Transverse colon (tissue), 4 donors: Measurements from ENCODE around the gene MAPRE2. TPM values are rescaled to one million over a fixed set of nuclear protein-coding genes. Genes with fewer than 3 reads are reported as not detected.

Experiments used
- DNase-seq: peaks from one replicate; pipeline ENCODE4 v3.0.0-alpha.2; 2019
- H3K27ac ChIP-seq, 4 donors: fragments of 200-600 bp; sonication (generic); 2 replicates each; pipeline ENCODE4 v1.5.1; 2016 to 2018; ENCODE audit warnings: inconsistent platforms in 4 of 4
- H3K27me3 ChIP-seq: fragments of 200-600 bp; sonication (generic); 2 replicates; pipeline ENCODE4 v1.5.1; 2017; ENCODE audit warnings: inconsistent platforms
- H3K36me3 ChIP-seq, 4 donors: fragments of 200-600 bp; sonication (generic); 2 replicates each; pipeline ENCODE4 v1.5.1; 2017 to 2019; ENCODE audit warnings: inconsistent platforms in 4 of 4
- H3K4me1 ChIP-seq, 4 donors: fragments of 200-600 bp; sonication (generic); 2 replicates each; pipeline ENCODE4 v1.5.1; 2017 to 2020; ENCODE audit warnings: inconsistent platforms in 4 of 4
- H3K4me3 ChIP-seq, 4 donors: fragments of 200-600 bp; sonication (generic); 1 replicate in 1 of 4; 2 replicates in 3 of 4; pipeline versions ENCODE4 v1.5.1 to v1.6.1; 2017 to 2019; ENCODE audit warnings: inconsistent platforms in 4 of 4
- H3K9me3 ChIP-seq, 2 donors: fragments of 200-600 bp; sonication (generic); 2 replicates each; pipeline ENCODE4 v1.5.1; 2017 to 2019; ENCODE audit warnings: inconsistent platforms in 2 of 2
- EP300 ChIP-seq: sonication (generic); formaldehyde crosslinking; IDR thresholded peaks from one replicate; pipeline ENCODE4 v1.6.1; 2017; ENCODE audit warnings: antibody characterized with exemption, low read depth
- POLR2A ChIP-seq: fragments of 450-650 bp; IDR thresholded peaks from one replicate; pipeline ENCODE4 v1.6.1; 2016; ENCODE audit warnings: antibody characterized with exemption, mild to moderate bottlenecking, moderate library complexity
- POLR2AphosphoS5 ChIP-seq, 3 donors: sonication (generic); formaldehyde crosslinking; IDR thresholded peaks; one replicate each; pipeline ENCODE4 v1.6.1; 2016; ENCODE audit warnings: antibody characterized with exemption in 3 of 3
- WGBS, 2 donors: methylation state at CpG; one replicate each; pipeline ENCODE4 v1.1.5; 2018; ENCODE audit warnings: low coverage in 1 of 2; 5-methylcytosine and 5-hydroxymethylcytosine counted together
- in situ Hi-C, 4 donors: fragments of 200-750 bp; cut with MboI; loops; one replicate each; pipeline versions ENCODE4 v1.15.0 to v1.15.1; 2017; ENCODE audit warnings: low sequenced_read_pairs in 3 of 4, low pct_ligation_motif_present in 1 of 4, low pct_unique_long_range_greater_than_20kb in 1 of 4
- intact Hi-C: fragments of 100-400 bp; cut with DNase I; formaldehyde crosslinking; loops from one replicate; pipeline ENCODE4 v1.15.1; 2023; ENCODE audit warnings: low total_unique reads
- total RNA-seq, 4 donors: library from RNA; depleted of rRNA; stranded (reverse); fragments of >200 nt; gene quantifications; one replicate each; pipeline ENCODE4 v1.1.0, GENCODE V29; 2016
- TF ChIP-seq, protein P1 (sequence below), 5 experiments: fragments of 200-600 bp in 3 of 5; fragments of 450-650 bp in 2 of 5; sonication (generic) in 3 of 5; IDR thresholded peaks; 1 replicate in 2 of 5; 2 replicates in 3 of 5; pipeline ENCODE4 v1.5.1; 2016 to 2017; ENCODE audit warnings: antibody characterized with exemption in 5 of 5, inconsistent platforms in 3 of 5, mild to moderate bottlenecking in 2 of 5, moderate library complexity in 1 of 5

MAPRE2 gene
- total RNA-seq, 4 donors from 2014 or later = 23.1 to 102 (median 48.5) TPM

DNA sequence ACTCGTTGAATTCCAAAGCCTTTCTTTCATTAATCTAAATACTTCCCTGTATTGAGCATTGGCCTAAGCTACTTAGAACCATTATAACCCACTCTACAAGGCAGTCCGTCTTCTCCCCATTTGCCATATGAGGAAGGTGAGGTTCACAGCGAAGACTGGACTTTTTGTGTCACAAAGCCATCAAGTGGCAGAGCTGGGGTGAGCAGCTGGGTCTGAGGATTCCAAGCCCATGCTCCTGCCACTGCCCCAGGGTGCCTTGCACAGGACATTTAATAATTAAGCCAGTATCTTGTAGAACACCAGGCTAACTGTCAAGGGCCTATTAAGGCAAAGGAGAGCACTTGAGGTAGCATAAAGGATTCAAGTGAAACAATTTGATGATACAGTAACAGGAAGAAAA, 130.8 kb downstream of the MAPRE2 start:
- no peaks in the 10 kb centered on the region for H3K27me3 ChIP-seq
- TF ChIP-seq EP300 (no peak), POLR2AphosphoS5 (IDR thresholded peaks at IDR 0.05) (no peak), POLR2A (no peak)
- TF ChIP-seq, protein P1, sequence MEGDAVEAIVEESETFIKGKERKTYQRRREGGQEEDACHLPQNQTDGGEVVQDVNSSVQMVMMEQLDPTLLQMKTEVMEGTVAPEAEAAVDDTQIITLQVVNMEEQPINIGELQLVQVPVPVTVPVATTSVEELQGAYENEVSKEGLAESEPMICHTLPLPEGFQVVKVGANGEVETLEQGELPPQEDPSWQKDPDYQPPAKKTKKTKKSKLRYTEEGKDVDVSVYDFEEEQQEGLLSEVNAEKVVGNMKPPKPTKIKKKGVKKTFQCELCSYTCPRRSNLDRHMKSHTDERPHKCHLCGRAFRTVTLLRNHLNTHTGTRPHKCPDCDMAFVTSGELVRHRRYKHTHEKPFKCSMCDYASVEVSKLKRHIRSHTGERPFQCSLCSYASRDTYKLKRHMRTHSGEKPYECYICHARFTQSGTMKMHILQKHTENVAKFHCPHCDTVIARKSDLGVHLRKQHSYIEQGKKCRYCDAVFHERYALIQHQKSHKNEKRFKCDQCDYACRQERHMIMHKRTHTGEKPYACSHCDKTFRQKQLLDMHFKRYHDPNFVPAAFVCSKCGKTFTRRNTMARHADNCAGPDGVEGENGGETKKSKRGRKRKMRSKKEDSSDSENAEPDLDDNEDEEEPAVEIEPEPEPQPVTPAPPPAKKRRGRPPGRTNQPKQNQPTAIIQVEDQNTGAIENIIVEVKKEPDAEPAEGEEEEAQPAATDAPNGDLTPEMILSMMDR (IDR thresholded peaks at IDR 0.05) = no peak
- WGBS, 2 donors = 91% methylated on average over 3 of the region's 3 CpGs; no CpG with 5 or more reads in 1 of the 2 donors
- intact Hi-C loops = no loop called here
- no peak overlapping the region for H3K4me3 ChIP-seq
- H3K9me3 ChIP-seq = no peaks in the 10 kb centered on the region
- DNase-seq = no peak
- H3K27ac ChIP-seq = no peak overlapping the region
- in situ Hi-C loops = no loop called here
- no peaks in the 10 kb centered on the region for H3K36me3 ChIP-seq
- H3K4me1 ChIP-seq = peaks cover 0 to 10% (median 0%) of the 10 kb centered on the region in 4 donors

DNA sequence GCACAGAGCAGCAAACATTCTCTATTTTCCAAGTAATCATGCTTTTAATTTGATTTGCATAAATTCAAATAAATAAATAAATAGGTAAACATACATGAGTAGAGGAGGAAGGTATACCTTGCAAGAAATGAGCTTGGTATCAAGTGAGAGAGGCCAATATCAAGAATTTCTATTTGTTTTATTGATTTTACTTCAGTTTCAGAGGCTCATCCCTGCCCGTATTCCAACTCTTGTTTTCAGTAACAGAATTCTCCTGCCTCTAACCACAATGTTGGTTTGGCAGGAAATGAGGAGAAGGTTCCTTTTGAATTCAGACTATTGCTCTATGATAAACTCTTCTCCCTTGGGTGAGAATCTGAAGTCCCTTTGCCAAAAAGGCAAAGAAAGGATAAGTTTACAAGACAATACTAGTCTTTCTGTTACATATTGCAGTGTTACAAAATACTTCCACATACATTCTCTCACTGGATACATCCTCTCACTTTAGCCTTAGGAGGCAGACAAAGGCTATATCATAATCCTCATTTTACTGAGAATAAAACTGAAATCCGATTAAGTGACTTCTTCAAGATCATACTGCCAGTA, 131.3 kb downstream of the MAPRE2 start:
- intact Hi-C loops (no loop called here), in situ Hi-C loops (no loop called here)
- TF ChIP-seq EP300 (no peak), POLR2AphosphoS5 (IDR thresholded peaks at IDR 0.05) (no peak), POLR2A (no peak)
- TF ChIP-seq, protein P1 (IDR thresholded peaks at IDR 0.05) = no peak
- DNase-seq = no peak
- Histone ChIP-seq H3K36me3 (no peaks in the 10 kb centered on the region), H3K4me1 (peaks cover 0 to 10% (median 0%) of the 10 kb centered on the region in 4 donors), H3K27me3 (no peaks in the 10 kb centered on the region), H3K27ac (no peak overlapping the region), H3K9me3 (no peaks in the 10 kb centered on the region), H3K4me3 (no peak overlapping the region)
- 78 to 89% methylated on average over 2 of the region's 2 CpGs for WGBS, 2 donors

DNA sequence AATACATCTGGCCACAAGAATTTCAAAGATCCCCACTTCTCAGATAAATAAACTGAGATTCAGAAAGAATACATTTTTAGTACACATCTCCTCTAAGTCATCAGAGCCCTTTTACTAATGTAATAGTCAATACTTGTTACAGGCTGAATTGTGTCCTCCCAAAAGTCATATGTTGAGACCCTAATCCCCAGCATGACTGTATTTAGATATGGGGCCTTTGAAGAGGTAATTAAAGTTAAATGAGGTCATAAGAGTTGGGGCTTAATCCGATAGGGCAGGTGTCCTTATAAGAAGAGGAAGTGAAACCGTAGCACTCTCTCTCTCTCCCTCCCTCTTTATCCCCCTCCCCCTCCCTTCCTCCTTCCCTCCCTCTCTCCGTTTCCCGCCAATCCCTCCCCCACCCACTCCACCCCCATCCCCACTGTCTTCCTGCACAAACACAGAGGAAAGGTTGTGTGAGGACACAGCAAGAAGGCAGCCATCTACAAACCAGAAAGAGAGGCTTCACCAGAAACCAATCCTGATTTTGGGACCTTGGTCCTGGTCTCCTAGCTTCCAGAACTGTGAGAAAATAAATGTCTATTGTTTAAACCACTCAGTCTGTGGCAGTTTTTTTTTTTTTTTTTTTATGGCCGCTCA, 133.0 kb downstream of the MAPRE2 start:
- Histone ChIP-seq H3K4me1 (peaks cover 0 to 10% (median 0%) of the 10 kb centered on the region in 4 donors), H3K36me3 (no peaks in the 10 kb centered on the region), H3K27me3 (no peaks in the 10 kb centered on the region), H3K4me3 (no peak overlapping the region), H3K9me3 (no peaks in the 10 kb centered on the region), H3K27ac (no peak overlapping the region)
- TF ChIP-seq, protein P1 (IDR thresholded peaks at IDR 0.05) = no peak
- TF ChIP-seq POLR2AphosphoS5 (IDR thresholded peaks at IDR 0.05) (no peak), EP300 (no peak), POLR2A (no peak)
- DNase-seq = no peak
- intact Hi-C loops = no loop called here
- in situ Hi-C loops = no loop called here
- 19 to 22% methylated on average over 3 to 5 of the region's 5 CpGs for WGBS, 2 donors

DNA sequence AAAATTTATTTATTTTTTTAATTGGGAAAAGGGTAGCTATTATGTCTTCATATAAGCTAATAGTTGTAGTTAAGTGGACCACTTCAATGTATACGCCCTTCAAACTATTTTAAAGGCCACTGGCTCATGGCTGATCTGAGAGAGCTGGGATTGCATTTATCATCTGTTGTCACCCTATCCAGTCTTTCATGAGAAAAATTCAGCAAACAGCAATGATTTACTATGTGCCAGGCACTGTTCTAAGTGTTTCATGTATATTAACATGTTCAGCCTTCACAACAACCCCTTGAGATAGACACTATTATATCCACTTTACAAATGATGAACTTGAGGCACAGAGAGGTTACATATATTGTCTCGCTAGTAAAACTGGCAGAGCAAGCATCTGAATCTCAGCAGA, 133.5 kb downstream of the MAPRE2 start:
- H3K27ac ChIP-seq = no peak overlapping the region
- no peak for DNase-seq
- H3K4me1 ChIP-seq = peaks cover 0 to 10% (median 0%) of the 10 kb centered on the region in 4 donors
- TF ChIP-seq POLR2AphosphoS5 (IDR thresholded peaks at IDR 0.05) = no peak
- TF ChIP-seq EP300 = no peak
- TF ChIP-seq POLR2A = no peak
- TF ChIP-seq, protein P1 (IDR thresholded peaks at IDR 0.05) = no peak
- H3K27me3 ChIP-seq = no peaks in the 10 kb centered on the region
- no peak overlapping the region for H3K4me3 ChIP-seq
- no peaks in the 10 kb centered on the region for H3K36me3 ChIP-seq
- in situ Hi-C loops (no loop called here), intact Hi-C loops (no loop called here)
- H3K9me3 ChIP-seq = no peaks in the 10 kb centered on the region
- WGBS, 2 donors = 74 to 78% methylated on average over 2 of the region's 2 CpGs
